Activated naive CD8-positive, alpha-beta T cell (primary cell): ENCODE results near the gene TNPO3.

Source experiments
- H3K27ac Mint-ChIP-seq: one replicate; pipeline ENCODE4 v1.8.0; 2021; ENCODE audit warnings: mixed read lengths
- H3K27me3 Mint-ChIP-seq: one replicate; pipeline ENCODE4 v1.8.0; 2021; ENCODE audit warnings: mixed read lengths
- H3K36me3 Mint-ChIP-seq: one replicate; pipeline ENCODE4 v1.8.0; 2021; ENCODE audit warnings: mixed read lengths
- H3K4me1 Mint-ChIP-seq: one replicate; pipeline ENCODE4 v1.8.0; 2021; ENCODE audit warnings: low read depth, mixed read lengths
- H3K4me3 Mint-ChIP-seq: one replicate; pipeline ENCODE4 v1.8.0; 2021; ENCODE audit warnings: mild to moderate bottlenecking, mixed read lengths
- H3K9me3 Mint-ChIP-seq: one replicate; pipeline ENCODE4 v1.8.0; 2021; ENCODE audit warnings: low read depth, mixed read lengths

The TNPO3 gene

GRCh38 chr7:129054438-129055293 lies at the start of gene TNPO3:
Gene TNPO3 (minus strand): TSS chr7:129055111. CDS start chr7:129054770, 341 bp downstream.
- Mint-ChIP-seq H3K9me3 (no peaks in the 10 kb centered on the region), H3K4me1 (peaks cover 37% of the 10 kb centered on the region), H3K36me3 (peaks cover 5% of the 10 kb centered on the region), H3K27me3 (no peaks in the 10 kb centered on the region), H3K4me3 (peak within 1 kb of the TSS; percentile 99), H3K27ac (peak within 1 kb of the TSS; percentile 100)

- Mint-ChIP-seq H3K9me3 (no peaks in the 10 kb centered on the region), H3K4me1 (no peaks in the 10 kb centered on the region), H3K27ac (no peak overlapping the region), H3K27me3 (no peaks in the 10 kb centered on the region), H3K4me3 (no peak overlapping the region), H3K36me3 (no peaks in the 10 kb centered on the region)
These were observed 48.8 kb upstream of the TNPO3 start for GRCh38 chr7:129103561-129104324.

DNA sequence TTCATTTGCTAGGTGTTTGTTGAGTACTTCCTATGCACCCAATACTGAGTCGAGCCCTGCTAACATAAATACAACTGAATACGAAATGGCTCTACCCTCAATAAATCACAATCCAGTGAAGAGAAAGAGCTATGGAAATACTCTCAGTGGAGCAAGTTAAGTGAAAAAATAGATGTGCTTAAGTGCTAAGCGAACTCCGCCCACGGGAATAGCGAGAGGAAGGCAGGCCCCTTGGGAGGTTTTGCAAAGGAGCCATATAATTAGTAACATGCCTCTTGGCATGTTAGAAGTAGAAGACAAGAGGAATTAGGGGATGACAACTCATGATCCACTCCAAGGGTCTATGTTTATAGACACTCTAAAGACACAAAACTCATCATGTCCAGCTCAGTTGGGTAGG lies 46.8 kb upstream of the TNPO3 start:
- H3K27me3 Mint-ChIP-seq: no peaks in the 10 kb centered on the region
- H3K4me3 Mint-ChIP-seq: no peak overlapping the region
- H3K36me3 Mint-ChIP-seq: no peaks in the 10 kb centered on the region
- no peak overlapping the region for H3K27ac Mint-ChIP-seq
- H3K9me3 Mint-ChIP-seq: no peaks in the 10 kb centered on the region
- H3K4me1 Mint-ChIP-seq: no peaks in the 10 kb centered on the region

- H3K4me3 Mint-ChIP-seq: no peak overlapping the region
- no peaks in the 10 kb centered on the region for H3K9me3 Mint-ChIP-seq
- H3K27me3 Mint-ChIP-seq: no peaks in the 10 kb centered on the region
- no peak overlapping the region for H3K27ac Mint-ChIP-seq
- H3K36me3 Mint-ChIP-seq: no peaks in the 10 kb centered on the region
- H3K4me1 Mint-ChIP-seq: peaks cover 2% of the 10 kb centered on the region
These were observed 45.9 kb upstream of the TNPO3 start for GRCh38 chr7:129100827-129101166.

DNA sequence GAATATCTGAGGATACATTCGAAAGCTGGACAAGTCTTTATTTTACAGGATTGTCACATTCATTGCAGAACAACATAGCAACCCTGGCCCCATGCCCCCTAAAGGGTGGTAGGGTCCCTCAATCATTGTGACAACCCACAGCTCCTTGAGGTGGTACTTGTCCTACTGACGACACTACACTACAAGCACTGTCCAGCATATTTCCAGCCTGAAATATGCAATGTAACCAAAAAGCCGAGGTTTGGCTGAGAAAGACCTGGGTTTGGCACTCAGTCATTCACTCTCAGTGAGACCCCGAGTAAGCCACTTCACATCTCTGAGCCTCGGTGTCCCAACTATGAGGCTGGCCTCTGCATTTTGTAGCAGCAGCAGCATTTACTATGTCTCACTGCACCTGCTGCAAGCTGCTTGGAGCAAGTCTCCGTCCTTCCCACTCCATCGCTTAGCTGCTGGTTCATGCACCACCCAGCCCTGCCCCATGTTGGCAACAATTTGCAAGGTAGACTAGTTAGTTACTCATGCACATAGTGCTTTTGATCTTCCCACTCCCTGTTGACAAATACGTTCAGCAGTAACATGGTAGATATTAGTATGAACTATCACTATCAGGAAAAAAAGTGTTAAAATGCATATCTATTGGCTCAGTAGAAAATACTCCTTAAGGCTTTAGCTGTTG lies 43.6 kb upstream of the TNPO3 start:
- Mint-ChIP-seq H3K4me1 (peaks cover 11% of the 10 kb centered on the region), H3K36me3 (no peaks in the 10 kb centered on the region), H3K9me3 (no peaks in the 10 kb centered on the region), H3K27ac (no peak overlapping the region), H3K4me3 (no peak overlapping the region), H3K27me3 (no peaks in the 10 kb centered on the region)

DNA sequence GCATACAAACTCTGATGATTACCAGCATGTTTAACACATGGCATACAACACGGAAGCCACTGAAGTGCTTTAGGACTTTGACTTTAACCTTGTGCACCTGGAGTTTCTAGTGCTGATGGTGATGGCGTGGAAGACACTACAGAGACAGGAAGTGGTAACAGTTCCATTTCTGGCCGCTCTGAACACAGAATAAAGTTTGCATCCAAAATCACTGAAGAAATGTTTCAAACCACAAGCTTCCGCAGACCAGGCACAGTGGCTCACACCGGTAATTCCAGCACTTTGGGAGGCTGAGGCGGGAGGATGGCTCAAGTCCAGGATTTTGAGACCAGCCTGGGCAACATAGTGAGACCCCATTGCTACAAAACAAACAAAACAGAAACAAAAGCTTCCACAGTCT lies 40.3 kb upstream of the TNPO3 start:
- Mint-ChIP-seq H3K4me1 (peaks cover 16% of the 10 kb centered on the region), H3K36me3 (no peaks in the 10 kb centered on the region), H3K9me3 (no peaks in the 10 kb centered on the region), H3K27me3 (no peaks in the 10 kb centered on the region), H3K4me3 (no peak overlapping the region), H3K27ac (peak overlapping the region; percentile 72)

GRCh38 chr7:129094501-129094900 lies 39.6 kb upstream of the TNPO3 start:
- Mint-ChIP-seq H3K4me1 (peaks cover 16% of the 10 kb centered on the region), H3K9me3 (no peaks in the 10 kb centered on the region), H3K27me3 (no peaks in the 10 kb centered on the region), H3K27ac (no peak overlapping the region), H3K36me3 (no peaks in the 10 kb centered on the region), H3K4me3 (no peak overlapping the region)

DNA sequence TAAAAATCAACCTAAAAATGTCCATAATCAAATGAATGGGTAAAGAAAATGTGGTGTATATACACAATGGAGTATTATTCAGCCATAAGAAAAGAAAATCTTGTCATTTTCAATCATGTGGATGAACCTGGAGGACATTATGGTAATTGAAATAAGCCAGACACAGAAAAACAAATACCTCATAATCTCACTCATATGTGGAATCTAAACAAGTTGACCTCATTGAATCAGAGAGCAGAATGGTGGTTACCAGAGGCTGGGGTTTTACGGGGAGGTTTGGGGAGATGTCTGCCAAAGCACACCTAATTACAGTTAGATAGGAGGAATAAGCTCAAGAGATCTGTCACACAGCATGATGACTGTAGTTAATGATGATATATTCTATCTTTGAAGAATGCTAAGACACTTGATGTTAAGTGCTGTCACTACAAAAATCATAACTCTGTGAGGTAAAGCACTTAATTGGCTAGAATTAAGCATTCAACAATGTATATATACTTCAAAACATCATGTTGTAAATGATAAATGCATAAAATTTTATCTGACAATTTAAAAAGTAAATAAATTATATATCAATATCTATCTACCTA lies 39.1 kb upstream of the TNPO3 start:
- H3K27me3 Mint-ChIP-seq: no peaks in the 10 kb centered on the region
- H3K36me3 Mint-ChIP-seq: no peaks in the 10 kb centered on the region
- H3K4me1 Mint-ChIP-seq: peaks cover 16% of the 10 kb centered on the region
- no peak overlapping the region for H3K4me3 Mint-ChIP-seq
- H3K9me3 Mint-ChIP-seq: no peaks in the 10 kb centered on the region
- H3K27ac Mint-ChIP-seq: no peak overlapping the region

- H3K4me3 Mint-ChIP-seq: no peak overlapping the region
- H3K27ac Mint-ChIP-seq: no peak overlapping the region
- H3K9me3 Mint-ChIP-seq: no peaks in the 10 kb centered on the region
- peaks cover 16% of the 10 kb centered on the region for H3K4me1 Mint-ChIP-seq
- no peaks in the 10 kb centered on the region for H3K36me3 Mint-ChIP-seq
- no peaks in the 10 kb centered on the region for H3K27me3 Mint-ChIP-seq
These were observed 36.6 kb upstream of the TNPO3 start for GRCh38 chr7:129091484-129092002.

DNA sequence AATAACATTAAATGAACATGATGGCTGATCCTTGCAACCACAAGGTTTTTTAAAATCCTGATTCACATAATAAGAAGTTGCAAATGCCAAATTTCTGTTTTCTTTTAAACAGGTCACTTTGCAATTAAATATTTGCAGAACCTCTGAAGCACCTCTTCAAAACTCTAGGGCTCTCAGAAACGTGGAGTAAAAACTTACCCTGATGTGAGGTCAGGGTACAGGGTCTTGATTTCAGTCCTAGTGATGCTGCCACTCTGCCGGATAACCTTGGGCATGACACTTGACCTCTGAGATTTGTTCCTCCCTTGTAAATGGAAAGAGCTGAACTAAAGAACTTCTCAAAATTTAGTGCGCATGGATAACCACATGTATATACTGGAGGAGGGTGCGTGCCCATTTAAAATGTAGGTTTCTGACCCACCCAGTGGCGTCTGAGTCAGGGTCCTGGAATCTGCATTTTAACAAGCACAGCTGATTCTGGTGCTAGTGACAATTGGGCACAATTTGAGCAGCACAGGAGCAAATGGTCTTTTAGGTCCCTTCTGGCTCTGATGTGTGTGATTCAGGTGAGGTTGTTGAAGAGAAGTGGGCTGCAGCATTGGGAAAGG lies 35.5 kb upstream of the TNPO3 start:
- H3K4me3 Mint-ChIP-seq: no peak overlapping the region
- H3K9me3 Mint-ChIP-seq: no peaks in the 10 kb centered on the region
- no peak overlapping the region for H3K27ac Mint-ChIP-seq

DNA sequence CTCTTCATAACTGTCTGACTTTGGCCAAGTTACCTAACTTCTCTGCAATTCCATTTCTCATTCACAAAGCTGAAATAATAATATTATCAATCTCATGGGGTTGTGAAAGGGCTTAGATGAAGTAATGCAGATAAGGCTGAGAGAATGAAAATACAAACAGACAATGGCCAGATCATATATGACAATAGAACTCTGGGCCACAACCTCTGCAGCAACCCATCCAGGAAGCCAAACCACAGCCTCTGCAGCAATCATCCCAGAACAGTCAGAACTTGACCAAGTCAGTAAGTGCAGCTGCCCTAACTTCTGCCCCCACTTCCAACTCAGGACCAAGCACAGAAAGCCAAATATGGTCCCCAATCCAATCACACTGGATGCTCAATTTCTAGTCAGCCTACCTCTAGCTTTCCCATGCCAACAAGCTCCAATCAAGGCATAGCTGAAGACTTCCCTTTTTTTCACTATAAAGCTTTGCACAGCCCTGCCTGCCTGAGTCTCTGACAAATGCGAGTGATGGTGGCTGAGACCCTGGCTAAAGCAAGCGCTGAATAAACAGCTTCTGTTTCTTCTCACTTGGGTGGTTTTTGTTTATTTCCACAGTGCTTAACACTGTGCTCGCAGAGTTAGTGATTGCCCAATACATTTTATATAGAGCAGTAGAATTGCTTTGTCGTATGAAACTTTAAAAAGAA lies 34.8 kb upstream of the TNPO3 start:
- Mint-ChIP-seq H3K36me3 (no peaks in the 10 kb centered on the region), H3K4me1 (peaks cover 6% of the 10 kb centered on the region), H3K4me3 (no peak overlapping the region), H3K9me3 (no peaks in the 10 kb centered on the region), H3K27me3 (no peaks in the 10 kb centered on the region), H3K27ac (no peak overlapping the region)

More for the DNA sequence above, 35.5 kb upstream of the TNPO3 start:
- Mint-ChIP-seq H3K27me3 (no peaks in the 10 kb centered on the region), H3K4me1 (peaks cover 10% of the 10 kb centered on the region), H3K36me3 (no peaks in the 10 kb centered on the region)

- H3K27ac Mint-ChIP-seq: no peak overlapping the region
- no peaks in the 10 kb centered on the region for H3K27me3 Mint-ChIP-seq
- no peaks in the 10 kb centered on the region for H3K9me3 Mint-ChIP-seq
- H3K36me3 Mint-ChIP-seq: no peaks in the 10 kb centered on the region
- no peak overlapping the region for H3K4me3 Mint-ChIP-seq
- no peaks in the 10 kb centered on the region for H3K4me1 Mint-ChIP-seq
These were observed 30.1 kb upstream of the TNPO3 start for GRCh38 chr7:129084801-129085551.

DNA sequence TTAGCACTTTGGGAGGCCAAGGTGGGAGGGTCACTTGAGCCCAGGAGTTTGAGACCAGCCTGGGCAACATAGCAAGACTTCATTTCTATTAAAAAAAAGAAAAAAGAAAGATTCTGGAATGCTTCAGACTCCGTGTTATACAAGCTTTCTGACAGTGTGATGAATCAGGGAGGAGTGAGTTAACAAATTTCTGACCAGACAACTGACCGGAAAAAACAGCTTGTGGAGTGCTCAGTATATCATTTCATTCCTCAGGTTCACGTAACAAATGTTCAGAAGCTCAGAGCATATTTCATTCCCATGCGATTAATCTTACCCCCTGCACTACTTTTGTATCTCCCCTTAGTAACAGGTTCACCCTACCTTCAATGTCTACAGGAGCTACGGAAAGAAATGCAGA lies 28.6 kb upstream of the TNPO3 start:
- Mint-ChIP-seq H3K9me3 (no peaks in the 10 kb centered on the region), H3K4me1 (no peaks in the 10 kb centered on the region), H3K27me3 (no peaks in the 10 kb centered on the region), H3K4me3 (no peak overlapping the region), H3K27ac (no peak overlapping the region), H3K36me3 (no peaks in the 10 kb centered on the region)
